ENCODE results near the gene NETO2.
"Not testable (repeated sequence)": the region's sequence is repeated elsewhere in the genome, so short reads cannot be mapped to it uniquely, and the experiment has no call there.

Gene NETO2

GRCh38 chr16:47144559-47144877 is 773 bp upstream of the NETO2 start:
- Histone ChIP-seq H3K27me3 (ENCODE audit: control insufficient read depth, insufficient read depth, low read length) (peaks cover 28% of the 10 kb centered on the region), H3K36me3 (ENCODE audit: control insufficient read depth, insufficient read depth, low read length) (no peaks in the 10 kb centered on the region), H3K9me3 (ENCODE audit: control insufficient read depth, insufficient read depth, low read length) (no peaks in the 10 kb centered on the region), H3K9ac (ENCODE audit: low read depth, low read length) (no peak overlapping the region), H3K4me3 (ENCODE audit: low read depth, low read length) (peak overlapping the region; percentile 60), H3K4me1 (ENCODE audit: control insufficient read depth, insufficient read depth, low read length) (peaks cover 3% of the 10 kb centered on the region)

GRCh38 chr16:47142821-47143676 is 696 bp downstream of the NETO2 start:
- Histone ChIP-seq H3K4me1 (ENCODE audit: control insufficient read depth, insufficient read depth, low read length) (peaks cover 5% of the 10 kb centered on the region), H3K9me3 (ENCODE audit: control insufficient read depth, insufficient read depth, low read length) (no peaks in the 10 kb centered on the region), H3K4me3 (ENCODE audit: low read depth, low read length) (peak overlapping the region; percentile 64), H3K36me3 (ENCODE audit: control insufficient read depth, insufficient read depth, low read length) (no peaks in the 10 kb centered on the region), H3K27me3 (ENCODE audit: control insufficient read depth, insufficient read depth, low read length) (peaks cover 28% of the 10 kb centered on the region), H3K9ac (ENCODE audit: low read depth, low read length) (peak overlapping the region; percentile 61)

GRCh38 chr16:47142486-47142820 is 1.3 kb downstream of the NETO2 start:
- Histone ChIP-seq H3K36me3 (ENCODE audit: control insufficient read depth, insufficient read depth, low read length) (no peaks in the 10 kb centered on the region), H3K4me3 (ENCODE audit: low read depth, low read length) (peak overlapping the region; percentile 64), H3K4me1 (ENCODE audit: control insufficient read depth, insufficient read depth, low read length) (peaks cover 5% of the 10 kb centered on the region), H3K9me3 (ENCODE audit: control insufficient read depth, insufficient read depth, low read length) (no peaks in the 10 kb centered on the region), H3K9ac (ENCODE audit: low read depth, low read length) (no peak overlapping the region), H3K27me3 (ENCODE audit: control insufficient read depth, insufficient read depth, low read length) (peaks cover 28% of the 10 kb centered on the region)

GRCh38 chr16:47141773-47142485 is 1.8 kb downstream of the NETO2 start:
- no peaks in the 10 kb centered on the region for H3K36me3 ChIP-seq (ENCODE audit: control insufficient read depth, insufficient read depth, low read length)
- peaks cover 28% of the 10 kb centered on the region for H3K27me3 ChIP-seq (ENCODE audit: control insufficient read depth, insufficient read depth, low read length)
- H3K4me3 ChIP-seq (ENCODE audit: low read depth, low read length): peak overlapping the region; percentile 64
- no peaks in the 10 kb centered on the region for H3K9me3 ChIP-seq (ENCODE audit: control insufficient read depth, insufficient read depth, low read length)
- H3K4me1 ChIP-seq (ENCODE audit: control insufficient read depth, insufficient read depth, low read length): peaks cover 5% of the 10 kb centered on the region
- H3K9ac ChIP-seq (ENCODE audit: low read depth, low read length): no peak overlapping the region

- Histone ChIP-seq H3K27me3 (ENCODE audit: control insufficient read depth, insufficient read depth, low read length) (peaks cover 23% of the 10 kb centered on the region), H3K9me3 (ENCODE audit: control insufficient read depth, insufficient read depth, low read length) (no peaks in the 10 kb centered on the region), H3K4me3 (ENCODE audit: low read depth, low read length) (no peak overlapping the region), H3K9ac (ENCODE audit: low read depth, low read length) (no peak overlapping the region), H3K36me3 (ENCODE audit: control insufficient read depth, insufficient read depth, low read length) (no peaks in the 10 kb centered on the region), H3K4me1 (ENCODE audit: control insufficient read depth, insufficient read depth, low read length) (peaks cover 5% of the 10 kb centered on the region)
Observed at GRCh38 chr16:47140686-47141085, 3.1 kb downstream of the NETO2 start.

- Histone ChIP-seq H3K4me1 (ENCODE audit: control insufficient read depth, insufficient read depth, low read length) (peaks cover 5% of the 10 kb centered on the region), H3K36me3 (ENCODE audit: control insufficient read depth, insufficient read depth, low read length) (no peaks in the 10 kb centered on the region), H3K4me3 (ENCODE audit: low read depth, low read length) (no peak overlapping the region), H3K27me3 (ENCODE audit: control insufficient read depth, insufficient read depth, low read length) (peaks cover 12% of the 10 kb centered on the region), H3K9me3 (ENCODE audit: control insufficient read depth, insufficient read depth, low read length) (no peaks in the 10 kb centered on the region), H3K9ac (ENCODE audit: low read depth, low read length) (no peak overlapping the region)
Observed at GRCh38 chr16:47139561-47140185, 4.1 kb downstream of the NETO2 start.

- not testable (repeated sequence) for H3K36me3 ChIP-seq (ENCODE audit: control insufficient read depth, insufficient read depth, low read length); H3K4me3 ChIP-seq (ENCODE audit: low read depth, low read length); H3K9ac ChIP-seq (ENCODE audit: low read depth, low read length); H3K9me3 ChIP-seq (ENCODE audit: control insufficient read depth, insufficient read depth, low read length); H3K4me1 ChIP-seq (ENCODE audit: control insufficient read depth, insufficient read depth, low read length); H3K27me3 ChIP-seq (ENCODE audit: control insufficient read depth, insufficient read depth, low read length)
Observed at GRCh38 chr16:47137925-47138324, 5.8 kb downstream of the NETO2 start.

- Histone ChIP-seq H3K4me3 (ENCODE audit: low read depth, low read length) (no peak overlapping the region), H3K9me3 (ENCODE audit: control insufficient read depth, insufficient read depth, low read length) (no peaks in the 10 kb centered on the region), H3K4me1 (ENCODE audit: control insufficient read depth, insufficient read depth, low read length) (peaks cover 5% of the 10 kb centered on the region), H3K36me3 (ENCODE audit: control insufficient read depth, insufficient read depth, low read length) (no peaks in the 10 kb centered on the region), H3K27me3 (ENCODE audit: control insufficient read depth, insufficient read depth, low read length) (no peaks in the 10 kb centered on the region), H3K9ac (ENCODE audit: low read depth, low read length) (no peak overlapping the region)
Observed at GRCh38 chr16:47136099-47136842, 7.5 kb downstream of the NETO2 start.

- no peaks in the 10 kb centered on the region for H3K9me3 ChIP-seq (ENCODE audit: control insufficient read depth, insufficient read depth, low read length)
- H3K27me3 ChIP-seq (ENCODE audit: control insufficient read depth, insufficient read depth, low read length): no peaks in the 10 kb centered on the region
- H3K36me3 ChIP-seq (ENCODE audit: control insufficient read depth, insufficient read depth, low read length): no peaks in the 10 kb centered on the region
- no peak overlapping the region for H3K9ac ChIP-seq (ENCODE audit: low read depth, low read length)
- H3K4me3 ChIP-seq (ENCODE audit: low read depth, low read length): no peak overlapping the region
- peaks cover 2% of the 10 kb centered on the region for H3K4me1 ChIP-seq (ENCODE audit: control insufficient read depth, insufficient read depth, low read length)
Observed at GRCh38 chr16:47134550-47134949, 9.2 kb downstream of the NETO2 start.

- no peaks in the 10 kb centered on the region for H3K36me3 ChIP-seq (ENCODE audit: control insufficient read depth, insufficient read depth, low read length)
Observed at GRCh38 chr16:47132308-47132707, 11.4 kb downstream of the NETO2 start.

GRCh38 chr16:47129755-47130435 is 13.8 kb downstream of the NETO2 start:
- H3K9ac ChIP-seq (ENCODE audit: low read depth, low read length): no peak overlapping the region
- no peak overlapping the region for H3K4me3 ChIP-seq (ENCODE audit: low read depth, low read length)
- H3K36me3 ChIP-seq (ENCODE audit: control insufficient read depth, insufficient read depth, low read length): no peaks in the 10 kb centered on the region
- H3K9me3 ChIP-seq (ENCODE audit: control insufficient read depth, insufficient read depth, low read length): no peaks in the 10 kb centered on the region
- no peaks in the 10 kb centered on the region for H3K4me1 ChIP-seq (ENCODE audit: control insufficient read depth, insufficient read depth, low read length)
- no peaks in the 10 kb centered on the region for H3K27me3 ChIP-seq (ENCODE audit: control insufficient read depth, insufficient read depth, low read length)

More at GRCh38 chr16:47132308-47132707, 11.4 kb downstream of the NETO2 start:
- no peak overlapping the region for H3K9ac ChIP-seq (ENCODE audit: low read depth, low read length)
- H3K9me3 ChIP-seq (ENCODE audit: control insufficient read depth, insufficient read depth, low read length): no peaks in the 10 kb centered on the region
- H3K4me3 ChIP-seq (ENCODE audit: low read depth, low read length): no peak overlapping the region
- no peaks in the 10 kb centered on the region for H3K4me1 ChIP-seq (ENCODE audit: control insufficient read depth, insufficient read depth, low read length)
- H3K27me3 ChIP-seq (ENCODE audit: control insufficient read depth, insufficient read depth, low read length): no peaks in the 10 kb centered on the region
